ENCODE data around the gene POLD2. TPM values are rescaled to one million over a fixed set of nuclear protein-coding genes. Genes with fewer than 3 reads are reported as not detected.

POLD2 gene
- total RNA-seq, 3 donors from 2014 or later, result 38.9 to 49.8 (median 39.7) TPM

DNA sequence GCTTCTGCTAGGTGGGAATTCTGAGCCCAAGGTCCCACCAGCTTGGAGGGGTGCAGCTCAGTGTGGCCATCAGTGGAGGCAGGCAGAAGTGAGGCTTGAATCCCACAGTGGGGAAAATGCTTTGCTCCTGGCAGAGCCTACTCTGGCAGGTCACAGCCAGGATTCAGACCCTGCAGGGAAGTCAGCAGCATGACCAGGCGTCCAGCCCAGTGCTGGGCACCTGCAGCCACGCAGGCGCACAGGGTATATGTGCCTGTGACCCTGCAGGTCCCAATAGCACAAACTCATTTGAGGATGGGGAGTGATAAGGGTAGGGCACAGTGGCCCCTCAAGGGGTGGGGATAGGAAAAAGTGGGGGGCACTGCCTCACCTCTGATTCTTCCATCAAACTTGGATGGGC, 27.6 kb downstream of the POLD2 start:
- peak overlapping the region in 1 of 2 donors; percentile 50 for H3K27ac ChIP-seq
- TF ChIP-seq, protein P1, sequence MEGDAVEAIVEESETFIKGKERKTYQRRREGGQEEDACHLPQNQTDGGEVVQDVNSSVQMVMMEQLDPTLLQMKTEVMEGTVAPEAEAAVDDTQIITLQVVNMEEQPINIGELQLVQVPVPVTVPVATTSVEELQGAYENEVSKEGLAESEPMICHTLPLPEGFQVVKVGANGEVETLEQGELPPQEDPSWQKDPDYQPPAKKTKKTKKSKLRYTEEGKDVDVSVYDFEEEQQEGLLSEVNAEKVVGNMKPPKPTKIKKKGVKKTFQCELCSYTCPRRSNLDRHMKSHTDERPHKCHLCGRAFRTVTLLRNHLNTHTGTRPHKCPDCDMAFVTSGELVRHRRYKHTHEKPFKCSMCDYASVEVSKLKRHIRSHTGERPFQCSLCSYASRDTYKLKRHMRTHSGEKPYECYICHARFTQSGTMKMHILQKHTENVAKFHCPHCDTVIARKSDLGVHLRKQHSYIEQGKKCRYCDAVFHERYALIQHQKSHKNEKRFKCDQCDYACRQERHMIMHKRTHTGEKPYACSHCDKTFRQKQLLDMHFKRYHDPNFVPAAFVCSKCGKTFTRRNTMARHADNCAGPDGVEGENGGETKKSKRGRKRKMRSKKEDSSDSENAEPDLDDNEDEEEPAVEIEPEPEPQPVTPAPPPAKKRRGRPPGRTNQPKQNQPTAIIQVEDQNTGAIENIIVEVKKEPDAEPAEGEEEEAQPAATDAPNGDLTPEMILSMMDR (IDR thresholded peaks at IDR 0.05), result no peak
- TF ChIP-seq POLR2AphosphoS5 (IDR thresholded peaks at IDR 0.05) (no peak), POLR2A (IDR thresholded peaks at IDR 0.05) (no peak)
- no peak for DNase-seq (ENCODE audit: low spot score in 2 of 2)
- H3K4me1 ChIP-seq, result no peaks in the 10 kb centered on the region
- H3K9me3 ChIP-seq, result no peaks in the 10 kb centered on the region
- H3K27me3 ChIP-seq, result no peaks in the 10 kb centered on the region
- no peak overlapping the region for H3K4me3 ChIP-seq
- intact Hi-C loops (cut with DNase I; ENCODE audit: low total_unique reads), result no loop called here
- H3K36me3 ChIP-seq, result no peaks in the 10 kb centered on the region

DNA sequence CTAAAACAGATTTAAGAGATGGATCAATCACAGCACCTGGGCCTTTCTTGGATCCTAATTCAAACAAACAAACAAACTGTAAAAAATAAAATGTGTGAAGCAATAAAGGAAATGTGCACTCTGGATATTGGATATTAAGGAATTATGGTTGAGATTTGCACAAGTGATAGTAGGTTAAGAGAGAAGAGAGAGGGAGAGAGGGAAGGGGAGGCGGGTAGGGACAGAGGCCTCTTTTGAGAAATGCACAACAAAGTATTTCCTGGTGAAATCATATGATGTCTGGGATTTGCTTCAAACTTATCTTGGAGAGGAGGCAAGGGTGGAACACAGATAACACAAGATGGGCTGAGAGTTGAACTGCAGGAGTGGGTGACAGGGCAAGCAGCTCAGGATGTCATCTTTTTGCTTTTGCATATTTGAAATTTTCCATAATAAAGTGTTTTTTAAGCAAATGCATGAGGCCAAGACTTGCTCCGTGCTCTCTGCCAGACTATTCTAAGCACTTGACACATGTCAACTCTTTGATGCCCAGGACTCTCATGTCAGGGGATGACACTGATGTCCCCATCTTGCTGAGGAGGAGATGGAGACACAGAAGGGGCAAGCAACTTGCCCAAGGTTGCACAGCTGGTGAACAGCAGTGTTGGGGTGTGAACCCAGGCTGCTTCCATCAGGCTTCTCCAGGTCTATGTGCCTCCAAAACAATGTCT, 28.3 kb downstream of the POLD2 start:
- no peak for DNase-seq (ENCODE audit: low spot score in 2 of 2)
- no peaks in the 10 kb centered on the region for H3K27me3 ChIP-seq
- peak overlapping the region in 1 of 2 donors; percentile 66 for H3K27ac ChIP-seq
- H3K4me1 ChIP-seq, result no peaks in the 10 kb centered on the region
- TF ChIP-seq POLR2A (IDR thresholded peaks at IDR 0.05), result no peak
- TF ChIP-seq POLR2AphosphoS5 (IDR thresholded peaks at IDR 0.05), result no peak
- TF ChIP-seq, protein P1 (IDR thresholded peaks at IDR 0.05), result no peak
- H3K4me3 ChIP-seq, result no peak overlapping the region
- intact Hi-C loops (cut with DNase I; ENCODE audit: low total_unique reads), result no loop called here
- no peaks in the 10 kb centered on the region for H3K9me3 ChIP-seq
- H3K36me3 ChIP-seq, result no peaks in the 10 kb centered on the region

GRCh38 chr7:44094365-44094764, 29.0 kb downstream of the POLD2 start:
- intact Hi-C loops (cut with DNase I; ENCODE audit: low total_unique reads), result no loop called here
- H3K36me3 ChIP-seq, result no peaks in the 10 kb centered on the region
- peak overlapping the region in 1 of 2 donors; percentile 54 for H3K27ac ChIP-seq
- no peaks in the 10 kb centered on the region for H3K4me1 ChIP-seq
- TF ChIP-seq POLR2AphosphoS5 (IDR thresholded peaks at IDR 0.05), result no peak
- TF ChIP-seq POLR2A (IDR thresholded peaks at IDR 0.05), result no peak
- TF ChIP-seq, protein P1 (IDR thresholded peaks at IDR 0.05), result no peak
- no peak overlapping the region for H3K4me3 ChIP-seq
- DNase-seq (ENCODE audit: low spot score in 2 of 2), result no peak
- H3K27me3 ChIP-seq, result no peaks in the 10 kb centered on the region
- H3K9me3 ChIP-seq, result no peaks in the 10 kb centered on the region

DNA sequence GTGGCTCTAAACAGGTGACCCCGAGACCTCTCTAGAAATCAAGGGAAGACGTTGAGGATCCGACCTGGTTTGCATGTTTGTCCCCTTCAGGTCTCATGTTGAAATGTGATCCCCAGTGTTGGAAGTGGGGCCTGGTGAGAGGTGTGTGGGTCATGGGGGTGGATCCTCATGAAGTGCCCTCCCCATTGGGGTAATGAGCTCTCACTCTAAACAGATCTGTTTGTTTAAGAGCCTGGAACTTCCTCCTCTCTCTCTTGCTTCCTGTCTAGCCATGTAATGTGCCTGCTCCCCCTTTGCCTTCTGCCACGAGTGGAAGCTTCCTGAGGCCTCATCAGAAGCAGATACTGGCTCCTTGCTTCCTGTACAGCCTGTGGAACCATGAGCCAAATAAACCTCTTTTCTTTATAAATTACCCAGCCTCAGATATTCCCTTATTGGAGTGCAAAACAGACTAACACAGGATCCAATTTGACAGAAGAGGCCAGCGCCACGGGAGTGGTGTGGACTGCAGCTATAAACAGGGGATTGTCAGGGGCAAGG, 30.2 kb downstream of the POLD2 start:
- H3K4me1 ChIP-seq, result no peaks in the 10 kb centered on the region
- intact Hi-C loops (cut with DNase I; ENCODE audit: low total_unique reads), result no loop called here
- TF ChIP-seq, protein P1 (IDR thresholded peaks at IDR 0.05), result no peak
- TF ChIP-seq POLR2A (IDR thresholded peaks at IDR 0.05) (no peak), POLR2AphosphoS5 (IDR thresholded peaks at IDR 0.05) (no peak)

More for the DNA sequence above, 30.2 kb downstream of the POLD2 start:
- H3K4me3 ChIP-seq, result no peak overlapping the region
- no peaks in the 10 kb centered on the region for H3K9me3 ChIP-seq
- no peak for DNase-seq (ENCODE audit: low spot score in 2 of 2)
- no peaks in the 10 kb centered on the region for H3K36me3 ChIP-seq
- no peak overlapping the region for H3K27ac ChIP-seq
- no peaks in the 10 kb centered on the region for H3K27me3 ChIP-seq

Data from breast epithelium (tissue), 4 donors.